Gastroesophageal sphincter (tissue), 4 donors: Measurements from ENCODE around the gene SLC24A3. TPM values are rescaled to one million over a fixed set of nuclear protein-coding genes. Genes with fewer than 3 reads are reported as not detected.

ENCODE experiments used
- ATAC-seq: fragments of 150-250 bp; one replicate; pipeline ENCODE4 v1.9.1; 2016; ENCODE audit warnings: mild to moderate bottlenecking, moderate library complexity
- H3K27ac ChIP-seq, 4 donors: fragments of 200-600 bp; sonication (generic) in 3 of 4; 1 replicate in 3 of 4; 2 replicates in 1 of 4; pipeline ENCODE4 v1.5.1; 2016 to 2019
- H3K27me3 ChIP-seq: fragments of 200-600 bp; sonication (generic); one replicate; pipeline ENCODE4 v1.5.1; 2019
- H3K36me3 ChIP-seq, 2 donors: fragments of 200-600 bp; sonication (generic); one replicate each; pipeline ENCODE4 v1.5.1; 2019; ENCODE audit warnings: control low read depth in 1 of 2
- H3K4me1 ChIP-seq, 3 donors: fragments of 200-600 bp; sonication (generic); 1 replicate in 2 of 3; 2 replicates in 1 of 3; pipeline ENCODE4 v1.5.1; 2016 to 2019; ENCODE audit warnings: control low read depth in 2 of 3
- H3K4me3 ChIP-seq, 2 donors: fragments of 200-600 bp; sonication (generic); one replicate each; pipeline ENCODE4 v1.5.1; 2019; ENCODE audit warnings: mild to moderate bottlenecking in 1 of 2, moderate library complexity in 1 of 2
- H3K9me3 ChIP-seq, 3 donors: fragments of 200-600 bp; sonication (generic); one replicate each; pipeline ENCODE4 v1.5.1; 2017 to 2019; ENCODE audit warnings: control low read depth in 2 of 3
- CTCF ChIP-seq, 4 experiments: fragments of 200-600 bp in 2 of 4; fragments of 450-650 bp in 2 of 4; sonication (generic) in 1 of 4; IDR thresholded peaks; one replicate each; pipeline ENCODE4 v1.5.1; 2017 to 2019; ENCODE audit warnings: antibody characterized with exemption in 4 of 4, mild to moderate bottlenecking in 2 of 4, moderate library complexity in 2 of 4
- EP300 ChIP-seq: sonication (generic); formaldehyde crosslinking; IDR thresholded peaks from one replicate; pipeline ENCODE4 v1.6.1; 2017; ENCODE audit warnings: antibody characterized with exemption, mild to moderate bottlenecking
- POLR2A ChIP-seq, 2 donors: fragments of 450-650 bp; IDR thresholded peaks; one replicate each; pipeline ENCODE4 v1.6.1; 2017; ENCODE audit warnings: antibody characterized with exemption in 2 of 2, mild to moderate bottlenecking in 2 of 2, moderate library complexity in 1 of 2
- POLR2AphosphoS5 ChIP-seq: sonication (generic); formaldehyde crosslinking; IDR thresholded peaks from one replicate; pipeline ENCODE4 v1.6.1; 2017; ENCODE audit warnings: antibody characterized with exemption
- WGBS, 2 donors: methylation state at CpG; one replicate each; pipeline ENCODE4 v1.1.5; 2018; ENCODE audit warnings: low coverage in 1 of 2; 5-methylcytosine and 5-hydroxymethylcytosine counted together
- total RNA-seq, 4 donors: library from RNA; depleted of rRNA; stranded (reverse); fragments of >200 nt; gene quantifications; one replicate each; pipeline ENCODE4 v1.1.0, GENCODE V29; 2016

SLC24A3 gene
- total RNA-seq, 4 donors from 2014 or later = 2.7 to 13.5 (median 5.5) TPM

- H3K36me3 ChIP-seq = no peaks in the 10 kb centered on the region
- ATAC-seq = no peak
- TF ChIP-seq POLR2A (IDR thresholded peaks at IDR 0.05) = no peak
- TF ChIP-seq EP300 = no peak
- no peak for TF ChIP-seq POLR2AphosphoS5
- no peak for TF ChIP-seq CTCF (IDR thresholded peaks at IDR 0.05)
- no peak overlapping the region for H3K27ac ChIP-seq
- 100% methylated on average over 1 of the region's 1 CpG for WGBS, 2 donors
- no peaks in the 10 kb centered on the region for H3K9me3 ChIP-seq
- H3K27me3 ChIP-seq = no peaks in the 10 kb centered on the region
- H3K4me3 ChIP-seq = no peak overlapping the region
- peaks cover 8 to 53% (median 11%) of the 10 kb centered on the region in 3 donors for H3K4me1 ChIP-seq
Measured at GRCh38 chr20:19709635-19710335, 497.3 kb downstream of the SLC24A3 start.

- TF ChIP-seq EP300 (no peak), POLR2AphosphoS5 (peak; percentile 33), POLR2A (IDR thresholded peaks at IDR 0.05) (no peak), CTCF (IDR thresholded peaks at IDR 0.05) (no peak)
- no peak overlapping the region for H3K27ac ChIP-seq
- no peaks in the 10 kb centered on the region for H3K27me3 ChIP-seq
- no peak overlapping the region for H3K4me3 ChIP-seq
- no peaks in the 10 kb centered on the region for H3K36me3 ChIP-seq
- peaks cover 8 to 57% (median 11%) of the 10 kb centered on the region in 3 donors for H3K4me1 ChIP-seq
- ATAC-seq = no peak
- 20 to 30% methylated on average over 5 of the region's 5 CpGs for WGBS, 2 donors
- no peaks in the 10 kb centered on the region for H3K9me3 ChIP-seq
Measured at GRCh38 chr20:19710336-19711120, 498.1 kb downstream of the SLC24A3 start.

GRCh38 chr20:19711126-19711525 is 498.7 kb downstream of the SLC24A3 start:
- no peak for ATAC-seq
- Histone ChIP-seq H3K36me3 (no peaks in the 10 kb centered on the region), H3K27ac (no peak overlapping the region), H3K4me3 (no peak overlapping the region), H3K9me3 (no peaks in the 10 kb centered on the region), H3K27me3 (no peaks in the 10 kb centered on the region), H3K4me1 (peaks cover 8 to 57% (median 11%) of the 10 kb centered on the region in 3 donors)
- TF ChIP-seq POLR2AphosphoS5 = no peak
- no peak for TF ChIP-seq EP300
- TF ChIP-seq POLR2A (IDR thresholded peaks at IDR 0.05) = no peak
- TF ChIP-seq CTCF (IDR thresholded peaks at IDR 0.05) = no peak
- WGBS, 2 donors = 81 to 88% methylated on average over 8 to 9 of the region's 11 CpGs

GRCh38 chr20:19712721-19713260 is 500.3 kb downstream of the SLC24A3 start:
- no peak for TF ChIP-seq CTCF (IDR thresholded peaks at IDR 0.05)
- TF ChIP-seq EP300 = peak; percentile 16
- no peak for TF ChIP-seq POLR2A (IDR thresholded peaks at IDR 0.05)
- TF ChIP-seq POLR2AphosphoS5 = peak; percentile 93
- Histone ChIP-seq H3K4me3 (no peak overlapping the region), H3K4me1 (peaks cover 8 to 57% (median 11%) of the 10 kb centered on the region in 3 donors), H3K9me3 (no peaks in the 10 kb centered on the region), H3K27ac (peak overlapping the region in 3 of 4 donors; percentile 11 to 67 (median 57)), H3K36me3 (no peaks in the 10 kb centered on the region), H3K27me3 (no peaks in the 10 kb centered on the region)
- peak; percentile 90 for ATAC-seq
- 6 to 34% methylated on average over 2 to 4 of the region's 4 CpGs for WGBS, 2 donors
